GDM1 (cell line): ENCODE measurements around the gene PDE3B.
A peak's percentile ranks its signal among the peaks of the same experiment; 100 is the strongest.
"Not testable (repeated sequence)": the region's sequence is repeated elsewhere in the genome, so short reads cannot be mapped to it uniquely, and the experiment has no call there.

Experiments used
- DNase-seq: peaks from one replicate; lab custom pipeline; 2025; lab: John Stamatoyannopoulos, UW

PDE3B gene

GRCh38 chr11:14678350-14678749, 34.7 kb downstream of the PDE3B start:
- DNase-seq, result no peak

- no peak for DNase-seq
Observed at GRCh38 chr11:14679662-14680061, 36.1 kb downstream of the PDE3B start.

- DNase-seq, result not testable (repeated sequence)
Observed at GRCh38 chr11:14684234-14684915, 40.8 kb downstream of the PDE3B start.

- no peak for DNase-seq
Observed at GRCh38 chr11:14687456-14687855, 43.9 kb downstream of the PDE3B start.

GRCh38 chr11:14687943-14688627, 44.5 kb downstream of the PDE3B start:
- no peak for DNase-seq

GRCh38 chr11:14695656-14696055, 52.1 kb downstream of the PDE3B start:
- DNase-seq, result not testable (repeated sequence)

GRCh38 chr11:14698771-14699170, 55.2 kb downstream of the PDE3B start:
- no peak for DNase-seq

- DNase-seq, result no peak
Observed at GRCh38 chr11:14700593-14700992, 57.0 kb downstream of the PDE3B start.

GRCh38 chr11:14702760-14703159, 59.2 kb downstream of the PDE3B start:
- no peak for DNase-seq

DNA sequence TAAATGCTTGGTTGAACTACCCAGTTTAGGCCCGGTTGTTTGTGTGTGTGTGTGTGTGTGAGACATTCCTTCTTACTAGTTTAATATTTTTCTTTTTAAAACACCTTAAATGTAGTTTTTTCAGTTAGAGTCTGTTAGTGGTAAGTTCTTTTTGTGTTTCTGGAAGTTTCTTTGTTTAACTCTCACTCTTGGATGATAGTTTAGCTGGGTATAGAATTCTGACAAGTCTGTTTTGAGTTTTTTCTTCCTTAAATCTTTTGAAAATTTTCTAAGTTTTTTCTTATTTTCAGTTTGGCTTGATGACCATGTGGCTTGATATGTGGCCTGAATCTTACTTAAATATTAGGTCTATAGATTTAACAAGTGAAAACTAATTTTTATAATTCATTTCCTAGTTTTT, 60.1 kb downstream of the PDE3B start:
- no peak for DNase-seq

GRCh38 chr11:14705067-14705466, 61.5 kb downstream of the PDE3B start:
- DNase-seq, result no peak

- peak; percentile 22 for DNase-seq
Observed at GRCh38 chr11:14713496-14714244, 70.1 kb downstream of the PDE3B start.

DNA sequence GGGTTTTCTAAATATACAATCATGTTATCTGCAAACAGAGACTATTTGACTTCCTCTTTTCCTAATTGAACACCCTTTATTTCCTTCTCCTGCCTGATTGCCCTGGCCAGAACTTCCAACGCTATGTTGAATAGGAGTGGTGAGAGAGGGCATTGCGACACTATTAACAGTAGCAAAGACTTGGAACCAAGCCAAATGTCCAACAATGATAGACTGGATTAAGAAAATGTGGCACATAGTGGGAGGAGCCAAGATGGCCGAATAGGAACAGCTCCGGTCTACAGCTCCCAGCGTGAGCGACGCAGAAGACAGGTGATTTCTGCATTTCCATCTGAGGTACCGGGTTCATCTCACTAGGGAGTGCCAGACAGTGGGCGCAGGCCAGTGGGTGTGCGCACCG, 72.1 kb downstream of the PDE3B start:
- DNase-seq, result not testable (repeated sequence)

DNA sequence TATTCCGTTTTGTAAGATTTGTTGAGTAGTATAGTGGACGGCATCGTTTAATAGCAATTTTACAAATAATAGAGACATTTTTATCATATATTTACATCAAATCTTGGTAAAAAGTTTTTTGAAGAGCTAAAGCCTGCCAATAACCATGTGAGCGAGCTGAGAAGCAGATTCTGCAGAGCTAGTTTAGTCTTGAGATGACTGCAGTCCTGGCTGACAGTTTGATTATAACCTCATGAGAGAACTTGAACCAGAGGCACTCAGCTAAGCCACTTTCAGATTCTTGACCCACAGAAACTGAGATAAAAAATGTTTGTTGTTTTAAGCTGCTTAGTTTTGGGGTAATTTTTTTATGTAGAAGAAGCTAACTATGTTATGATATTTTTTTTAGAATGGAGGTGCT, 78.9 kb downstream of the PDE3B start:
- DNase-seq, result no peak

DNA sequence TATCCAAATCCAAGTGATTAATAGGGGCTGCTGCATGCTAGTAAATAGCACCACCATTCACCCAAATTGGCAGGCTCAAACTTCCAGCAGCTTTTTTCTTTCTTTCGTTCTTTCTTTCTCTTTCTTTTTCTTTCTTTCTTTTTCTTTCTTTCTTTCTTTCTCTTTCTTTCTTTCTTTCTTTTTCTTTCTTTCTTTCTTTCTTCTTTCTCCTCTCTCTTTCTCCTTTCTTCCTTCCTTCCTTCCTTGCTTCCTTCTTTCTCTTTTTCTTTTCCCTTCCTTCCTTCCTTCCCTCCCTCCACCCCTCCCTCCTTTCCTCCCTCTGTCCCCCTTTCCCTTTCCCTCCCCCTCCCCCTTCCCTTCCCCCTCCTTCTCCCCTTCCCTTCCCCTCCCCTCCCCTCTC, 81.5 kb downstream of the PDE3B start:
- DNase-seq, result no peak

GRCh38 chr11:14727215-14727614, 83.6 kb downstream of the PDE3B start:
- no peak for DNase-seq

DNA sequence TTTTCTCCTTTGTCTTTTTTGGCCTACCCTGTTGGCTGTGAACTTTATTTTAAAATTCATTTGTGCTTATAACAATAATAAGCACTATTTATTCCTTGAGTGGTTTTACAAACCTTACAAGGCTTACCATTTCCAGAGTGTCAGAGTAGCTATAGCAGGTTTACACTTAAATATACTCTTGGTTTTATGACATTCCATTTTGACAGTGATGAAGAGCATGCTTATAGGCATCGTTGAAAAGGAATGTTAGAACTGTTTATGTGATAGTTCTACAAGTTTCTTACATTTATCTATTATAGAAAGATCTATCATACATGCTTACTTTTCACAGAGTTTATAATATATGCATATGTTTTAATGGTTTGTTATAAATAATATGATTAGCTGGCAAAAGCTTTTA, 84.1 kb downstream of the PDE3B start:
- no peak for DNase-seq

DNA sequence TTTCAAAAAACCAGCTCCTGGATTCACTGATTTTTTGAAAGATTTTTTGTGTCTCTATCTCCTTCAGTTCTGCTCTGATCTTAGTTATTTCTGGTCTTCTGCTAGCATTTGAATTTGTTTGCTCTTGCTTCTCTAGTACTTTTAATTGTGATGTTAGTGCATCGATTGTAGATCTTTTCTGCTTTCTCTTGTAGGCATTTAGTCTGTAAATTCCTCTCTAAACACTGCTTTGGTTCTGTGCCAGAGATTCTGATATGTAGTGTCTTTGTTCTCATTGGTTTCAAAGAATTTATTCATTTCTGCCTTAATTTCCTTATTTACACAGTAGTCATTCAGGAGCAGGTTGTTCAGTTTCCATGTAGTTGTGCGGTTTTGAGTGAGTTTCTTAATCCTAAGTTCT, 96.9 kb downstream of the PDE3B start:
- DNase-seq, result not testable (repeated sequence)

DNA sequence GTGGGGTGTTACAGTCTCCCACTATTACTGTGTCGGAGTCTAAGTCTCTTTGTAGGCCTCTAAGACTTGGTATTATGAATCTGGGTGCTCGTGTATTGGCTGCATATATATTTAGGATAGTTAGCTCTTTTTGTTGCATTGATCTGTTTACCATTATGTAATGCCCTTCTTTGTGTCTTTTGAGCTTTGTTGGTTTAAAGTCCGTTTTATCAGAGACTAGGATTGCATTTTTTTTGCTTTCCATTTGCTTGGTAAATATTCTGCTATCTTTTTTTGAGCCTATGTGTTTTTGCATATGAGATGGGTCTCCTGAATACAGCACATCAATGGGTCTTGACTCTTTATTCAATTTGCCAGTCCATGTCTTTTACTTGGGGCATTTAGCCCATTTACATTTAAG, 97.6 kb downstream of the PDE3B start:
- DNase-seq, result no peak

- no peak for DNase-seq
Observed at GRCh38 chr11:14742849-14743559, 99.4 kb downstream of the PDE3B start.

- DNase-seq, result not testable (repeated sequence)
Observed at GRCh38 chr11:14743667-14744066, 100.1 kb downstream of the PDE3B start.

DNA sequence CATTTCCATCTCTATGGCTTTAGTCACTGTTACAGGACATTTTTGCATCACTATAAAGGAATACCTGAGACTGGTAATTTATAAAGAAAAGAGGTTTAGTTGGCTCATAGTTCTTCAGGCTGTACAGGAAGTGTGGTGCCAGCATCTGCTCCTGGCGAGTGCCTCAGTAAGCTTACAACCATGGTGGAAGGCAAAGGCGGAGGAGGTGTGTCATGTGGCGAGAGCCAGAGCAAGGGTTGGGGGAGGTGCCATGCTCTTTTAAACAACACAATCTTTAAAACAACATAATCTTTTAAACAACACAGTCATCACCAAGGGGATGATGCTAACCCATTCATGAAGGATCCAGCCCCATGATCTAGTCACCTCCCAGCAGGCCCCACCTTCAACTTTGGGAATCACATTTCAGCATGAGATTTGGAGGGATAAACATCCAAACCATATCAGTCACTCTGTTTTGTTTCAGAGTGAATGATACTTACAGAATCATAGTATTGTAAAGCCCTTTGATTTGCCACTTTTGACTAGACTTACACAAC, 103.3 kb downstream of the PDE3B start:
- DNase-seq, result no peak
